Cardiac fibroblast (primary cell): ENCODE data around the gene NRCAM.

Source experiments
- DNase-seq, 2 donors: peaks; one replicate each; pipeline versions ENCODE4 v3.0.0 to v3.0.0-alpha.2; 2010; ENCODE audit warnings: low read depth in 2 of 2
- H3K4me3 ChIP-seq, 2 donors: replicated peaks in 1 of 2; 1 replicate in 1 of 2; 2 replicates in 1 of 2; pipeline ENCODE4 v1.5.1; 2011; ENCODE audit warnings: low read depth in 2 of 2, low read length in 2 of 2, mild to moderate bottlenecking in 2 of 2, moderate library complexity in 1 of 2
- TF ChIP-seq, protein P1 (sequence below): IDR thresholded peaks from one replicate; pipeline ENCODE4 v1.5.1; 2011; ENCODE audit warnings: low read depth, mild to moderate bottlenecking, low read length, inconsistent platforms

NRCAM gene

GRCh38 chr7:108164342-108164741 lies 291.9 kb downstream of the NRCAM start:
- TF ChIP-seq, protein P1, sequence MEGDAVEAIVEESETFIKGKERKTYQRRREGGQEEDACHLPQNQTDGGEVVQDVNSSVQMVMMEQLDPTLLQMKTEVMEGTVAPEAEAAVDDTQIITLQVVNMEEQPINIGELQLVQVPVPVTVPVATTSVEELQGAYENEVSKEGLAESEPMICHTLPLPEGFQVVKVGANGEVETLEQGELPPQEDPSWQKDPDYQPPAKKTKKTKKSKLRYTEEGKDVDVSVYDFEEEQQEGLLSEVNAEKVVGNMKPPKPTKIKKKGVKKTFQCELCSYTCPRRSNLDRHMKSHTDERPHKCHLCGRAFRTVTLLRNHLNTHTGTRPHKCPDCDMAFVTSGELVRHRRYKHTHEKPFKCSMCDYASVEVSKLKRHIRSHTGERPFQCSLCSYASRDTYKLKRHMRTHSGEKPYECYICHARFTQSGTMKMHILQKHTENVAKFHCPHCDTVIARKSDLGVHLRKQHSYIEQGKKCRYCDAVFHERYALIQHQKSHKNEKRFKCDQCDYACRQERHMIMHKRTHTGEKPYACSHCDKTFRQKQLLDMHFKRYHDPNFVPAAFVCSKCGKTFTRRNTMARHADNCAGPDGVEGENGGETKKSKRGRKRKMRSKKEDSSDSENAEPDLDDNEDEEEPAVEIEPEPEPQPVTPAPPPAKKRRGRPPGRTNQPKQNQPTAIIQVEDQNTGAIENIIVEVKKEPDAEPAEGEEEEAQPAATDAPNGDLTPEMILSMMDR = no peak
- DNase-seq = no peak
- H3K4me3 ChIP-seq = no peak overlapping the region

GRCh38 chr7:108158776-108159175 lies 297.5 kb downstream of the NRCAM start:
- no peak overlapping the region for H3K4me3 ChIP-seq
- TF ChIP-seq, protein P1 = no peak
- peak in 1 of 2 donors; percentile 30 for DNase-seq

- no peak overlapping the region for H3K4me3 ChIP-seq
- no peak for DNase-seq
- TF ChIP-seq, protein P1 = no peak
Measured at GRCh38 chr7:108157606-108158335, 298.5 kb downstream of the NRCAM start.

GRCh38 chr7:108156897-108157605 lies 299.2 kb downstream of the NRCAM start:
- DNase-seq = peak in 1 of 2 donors; percentile 22
- H3K4me3 ChIP-seq = no peak overlapping the region
- TF ChIP-seq, protein P1 = no peak

DNA sequence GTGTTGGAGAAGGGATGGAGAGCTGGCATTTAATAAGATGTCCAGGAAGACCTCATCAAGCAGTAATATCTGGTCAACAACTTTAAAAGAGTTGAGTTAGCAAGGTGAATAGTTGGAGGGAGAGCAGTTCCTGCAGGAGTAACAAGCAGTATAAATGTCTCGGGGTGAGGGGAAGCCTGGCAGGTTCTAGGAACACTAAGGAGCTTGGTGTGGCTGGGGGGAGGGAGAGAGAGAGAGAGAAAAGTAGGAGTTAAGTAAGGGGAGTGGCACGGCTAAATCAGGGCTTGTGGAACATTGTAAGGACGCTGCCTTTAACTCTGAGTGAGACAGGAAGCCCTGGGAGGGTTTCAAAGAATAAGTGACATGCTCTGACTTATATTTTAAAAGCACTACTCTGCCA lies 304.0 kb downstream of the NRCAM start:
- no peak for DNase-seq
- no peak overlapping the region for H3K4me3 ChIP-seq
- TF ChIP-seq, protein P1 = no peak

- TF ChIP-seq, protein P1 = no peak
- H3K4me3 ChIP-seq = no peak overlapping the region
- peak in 1 of 2 donors; percentile 19 for DNase-seq
Measured at GRCh38 chr7:108149908-108150307, 306.3 kb downstream of the NRCAM start.
